Measurements from ENCODE around the gene SLC6A9.

Gene SLC6A9

GRCh38 chr1:44021156-44021555, 10.1 kb downstream of the SLC6A9 start:
- no peak overlapping the region for H3K4me3 ChIP-seq (ENCODE audit: low read length)
- no peak for DNase-seq (ENCODE audit: low read depth)
- TF ChIP-seq CTCF (conservative IDR thresholded peaks at IDR 0.05; ENCODE audit: low read length) = no peak

- no peak for DNase-seq (ENCODE audit: low read depth)
- TF ChIP-seq CTCF (conservative IDR thresholded peaks at IDR 0.05; ENCODE audit: low read length) = no peak
- no peak overlapping the region for H3K4me3 ChIP-seq (ENCODE audit: low read length)
Observed at GRCh38 chr1:44020464-44020863, 10.8 kb downstream of the SLC6A9 start.

GRCh38 chr1:44019466-44019948, 11.8 kb downstream of the SLC6A9 start:
- no peak for DNase-seq (ENCODE audit: low read depth)
- no peak for TF ChIP-seq CTCF (conservative IDR thresholded peaks at IDR 0.05; ENCODE audit: low read length)
- no peak overlapping the region for H3K4me3 ChIP-seq (ENCODE audit: low read length)

GRCh38 chr1:44016890-44017400, 14.3 kb downstream of the SLC6A9 start:
- TF ChIP-seq CTCF (conservative IDR thresholded peaks at IDR 0.05; ENCODE audit: low read length) = no peak
- no peak overlapping the region for H3K4me3 ChIP-seq (ENCODE audit: low read length)
- no peak for DNase-seq (ENCODE audit: low read depth)

GRCh38 chr1:44016041-44016889, 15.0 kb downstream of the SLC6A9 start:
- TF ChIP-seq CTCF (conservative IDR thresholded peaks at IDR 0.05; ENCODE audit: low read length) = no peak
- no peak for DNase-seq (ENCODE audit: low read depth)

GRCh38 chr1:44015206-44015605, 16.1 kb downstream of the SLC6A9 start:
- DNase-seq (ENCODE audit: low read depth) = no peak
- no peak for TF ChIP-seq CTCF (conservative IDR thresholded peaks at IDR 0.05; ENCODE audit: low read length)
- H3K4me3 ChIP-seq (ENCODE audit: low read length) = no peak overlapping the region

More at GRCh38 chr1:44016041-44016889, 15.0 kb downstream of the SLC6A9 start:
- no peak overlapping the region for H3K4me3 ChIP-seq (ENCODE audit: low read length)
